PFSK-1 (cell line): Measurements from ENCODE around the gene TTC29.

Experiments
- POLR2AphosphoS5 ChIP-seq: IDR thresholded peaks from 2 replicates; pipeline ENCODE4 v1.6.1; 2012; ENCODE audit warnings: low read depth, mild to moderate bottlenecking, control low read depth, low read length, moderate library complexity
- TAF1 ChIP-seq: IDR thresholded peaks from 2 replicates; pipeline ENCODE4 v1.6.1; 2012; ENCODE audit warnings: low read length, control low read depth, borderline replicate concordance; ENCODE audit not compliant: insufficient read depth

DNA sequence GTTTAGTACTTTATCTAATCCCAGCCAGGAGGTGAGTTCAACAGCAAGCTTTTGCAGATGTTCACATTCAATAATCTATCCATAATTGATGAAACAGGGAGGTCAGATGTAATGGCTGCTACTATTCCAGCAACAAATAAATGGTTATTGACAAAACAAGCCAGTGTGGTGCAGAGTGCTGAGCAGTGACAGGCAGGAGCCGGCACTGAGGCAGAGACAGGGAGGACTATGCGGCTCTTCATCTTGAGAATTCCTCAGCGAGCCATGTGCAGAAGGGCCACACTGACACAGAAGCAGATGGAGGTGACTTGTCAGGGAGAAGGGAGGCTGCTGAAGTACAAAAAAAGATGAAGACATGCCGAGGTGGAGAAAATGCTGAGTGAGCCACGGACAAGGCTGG lies 98.3 kb downstream of the TTC29 start:
- TF ChIP-seq POLR2AphosphoS5 (no peak), TAF1 (no peak)
